ENCODE results near the gene TRMT5.

TRMT5 gene

DNA sequence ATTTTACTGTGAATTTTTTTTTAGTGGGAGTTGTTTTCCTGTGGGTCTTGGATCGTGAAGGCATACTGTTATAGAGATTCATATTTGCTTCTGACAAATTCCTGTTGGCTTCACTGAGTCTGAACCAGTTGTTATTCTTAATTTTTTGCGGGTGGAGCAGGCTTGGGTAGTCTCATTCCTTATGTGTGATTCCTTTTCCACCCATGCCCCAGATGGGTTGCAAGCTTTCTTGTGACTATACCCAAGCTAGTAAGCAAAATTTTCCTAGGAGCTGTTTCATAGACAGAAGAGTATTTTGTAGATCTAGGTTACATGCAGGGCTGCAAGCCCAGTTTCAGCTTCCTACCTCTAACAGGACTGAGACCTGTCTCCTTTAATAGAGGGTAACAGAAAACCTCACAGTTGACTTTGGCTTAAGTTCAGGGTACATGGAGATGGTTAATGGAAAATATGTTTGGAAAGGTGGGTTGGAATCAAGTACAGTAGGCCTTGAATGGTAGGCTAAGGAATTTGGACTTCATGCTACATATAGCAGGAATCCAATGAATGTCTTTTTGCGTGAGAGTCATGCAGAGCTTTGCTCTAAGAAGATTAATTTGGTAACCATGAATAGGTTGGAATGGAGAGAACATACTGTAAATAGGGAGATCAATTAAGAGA lies 29.0 kb downstream of the TRMT5 start:
- H4K20me1 ChIP-seq (ENCODE audit: insufficient read depth, low read length), result no peaks in the 10 kb centered on the region
- peaks cover 6% of the 10 kb centered on the region; the same call in 1 of the 2 replicates for H3K9me3 ChIP-seq (ENCODE audit: low read length)
- TF ChIP-seq, protein P1, sequence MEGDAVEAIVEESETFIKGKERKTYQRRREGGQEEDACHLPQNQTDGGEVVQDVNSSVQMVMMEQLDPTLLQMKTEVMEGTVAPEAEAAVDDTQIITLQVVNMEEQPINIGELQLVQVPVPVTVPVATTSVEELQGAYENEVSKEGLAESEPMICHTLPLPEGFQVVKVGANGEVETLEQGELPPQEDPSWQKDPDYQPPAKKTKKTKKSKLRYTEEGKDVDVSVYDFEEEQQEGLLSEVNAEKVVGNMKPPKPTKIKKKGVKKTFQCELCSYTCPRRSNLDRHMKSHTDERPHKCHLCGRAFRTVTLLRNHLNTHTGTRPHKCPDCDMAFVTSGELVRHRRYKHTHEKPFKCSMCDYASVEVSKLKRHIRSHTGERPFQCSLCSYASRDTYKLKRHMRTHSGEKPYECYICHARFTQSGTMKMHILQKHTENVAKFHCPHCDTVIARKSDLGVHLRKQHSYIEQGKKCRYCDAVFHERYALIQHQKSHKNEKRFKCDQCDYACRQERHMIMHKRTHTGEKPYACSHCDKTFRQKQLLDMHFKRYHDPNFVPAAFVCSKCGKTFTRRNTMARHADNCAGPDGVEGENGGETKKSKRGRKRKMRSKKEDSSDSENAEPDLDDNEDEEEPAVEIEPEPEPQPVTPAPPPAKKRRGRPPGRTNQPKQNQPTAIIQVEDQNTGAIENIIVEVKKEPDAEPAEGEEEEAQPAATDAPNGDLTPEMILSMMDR (IDR thresholded peaks at IDR 0.05; ENCODE audit: low read length), result no peak
- no peak for TF ChIP-seq EZH2 (IDR thresholded peaks at IDR 0.05; ENCODE audit: borderline replicate concordance, low read length)
- H3K79me2 ChIP-seq (ENCODE audit: insufficient read depth, low read length), result no peaks in the 10 kb centered on the region
- no peak overlapping the region for H3K27ac ChIP-seq (ENCODE audit: low read depth, low read length, poor library complexity, severe bottlenecking)
- H3K36me3 ChIP-seq (ENCODE audit: insufficient read depth, low read length), result no peaks in the 10 kb centered on the region; the same call in 1 of the 2 replicates
- H3F3A ChIP-seq (ENCODE audit: insufficient read depth, low read length), result no peaks in the 10 kb centered on the region
- H3K9me2 ChIP-seq (ENCODE audit: low read depth, low read length), result no peaks in the 10 kb centered on the region
- no peaks in the 10 kb centered on the region for H3K4me1 ChIP-seq (ENCODE audit: insufficient read depth, low read length, severe bottlenecking)
- no peak overlapping the region for H3K9ac ChIP-seq (ENCODE audit: low read length)
- no peak overlapping the region for H3K4me3 ChIP-seq (ENCODE audit: low read depth, low read length, poor library complexity, severe bottlenecking)
- H2AFZ ChIP-seq (ENCODE audit: low read length), result no peak overlapping the region
- H3K27me3 ChIP-seq (ENCODE audit: insufficient read depth, low read length), result no peaks in the 10 kb centered on the region
- H3K4me2 ChIP-seq (ENCODE audit: low read length), result no peak overlapping the region

DNA sequence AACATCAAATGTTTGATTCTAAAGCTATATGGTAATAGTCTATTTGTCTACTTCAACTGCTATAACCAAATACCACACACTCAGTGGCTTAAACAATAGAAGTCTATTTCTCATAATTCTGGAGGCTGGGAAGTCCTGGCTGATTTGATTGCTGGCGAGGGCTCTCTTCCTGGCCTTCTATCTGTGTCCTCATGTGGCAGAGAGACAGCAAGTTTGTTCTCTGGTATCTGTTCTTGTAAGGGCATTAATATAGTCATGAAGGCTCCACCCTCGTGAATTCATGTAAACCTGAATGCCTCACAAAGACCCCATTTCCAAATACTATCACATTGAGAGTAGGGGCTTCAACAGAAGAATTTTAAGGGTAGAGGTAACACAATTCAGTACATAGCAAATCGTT lies 34.1 kb downstream of the TRMT5 start:
- H3K36me3 ChIP-seq (ENCODE audit: insufficient read depth, low read length), result no peaks in the 10 kb centered on the region
- no peaks in the 10 kb centered on the region for H4K20me1 ChIP-seq (ENCODE audit: insufficient read depth, low read length)
- no peaks in the 10 kb centered on the region; the same call in 1 of the 2 replicates for H3F3A ChIP-seq (ENCODE audit: insufficient read depth, low read length)
- H2AFZ ChIP-seq (ENCODE audit: low read length), result no peak overlapping the region
- TF ChIP-seq EZH2 (IDR thresholded peaks at IDR 0.05; ENCODE audit: borderline replicate concordance, low read length), result no peak
- TF ChIP-seq, protein P1 (IDR thresholded peaks at IDR 0.05; ENCODE audit: low read length), result no peak
- H3K9ac ChIP-seq (ENCODE audit: low read length), result no peak overlapping the region
- no peaks in the 10 kb centered on the region for H3K27me3 ChIP-seq (ENCODE audit: insufficient read depth, low read length)
- H3K4me2 ChIP-seq (ENCODE audit: low read length), result no peak overlapping the region
- no peaks in the 10 kb centered on the region for H3K4me1 ChIP-seq (ENCODE audit: insufficient read depth, low read length, severe bottlenecking)
- H3K79me2 ChIP-seq (ENCODE audit: insufficient read depth, low read length), result no peaks in the 10 kb centered on the region
- no peaks in the 10 kb centered on the region for H3K9me3 ChIP-seq (ENCODE audit: low read length)
- H3K9me2 ChIP-seq (ENCODE audit: low read depth, low read length), result no peaks in the 10 kb centered on the region
- H3K4me3 ChIP-seq (ENCODE audit: low read depth, low read length, poor library complexity, severe bottlenecking), result no peak overlapping the region
- no peak overlapping the region for H3K27ac ChIP-seq (ENCODE audit: low read depth, low read length, poor library complexity, severe bottlenecking)

DNA sequence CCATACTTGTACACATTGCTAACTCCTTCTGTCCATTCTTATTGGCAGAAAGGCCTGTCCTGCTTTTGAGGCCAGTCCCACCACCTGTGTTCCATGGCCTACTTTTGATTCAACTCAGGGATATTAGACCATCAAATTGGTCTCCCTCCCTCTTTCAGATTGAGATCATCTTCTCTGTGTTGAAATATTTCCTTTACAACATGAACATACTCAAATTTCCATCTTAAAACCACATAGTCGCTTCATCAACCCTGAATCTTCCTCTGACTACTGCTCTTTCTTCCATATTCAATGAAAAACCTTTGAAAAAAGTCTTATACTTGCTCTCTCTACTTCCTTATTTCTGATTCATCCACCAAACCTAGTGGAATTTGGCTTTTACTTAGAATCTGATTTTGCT lies 34.9 kb downstream of the TRMT5 start:
- H3K27ac ChIP-seq (ENCODE audit: low read depth, low read length, poor library complexity, severe bottlenecking), result no peak overlapping the region
- no peaks in the 10 kb centered on the region for H3K27me3 ChIP-seq (ENCODE audit: insufficient read depth, low read length)
- no peak overlapping the region for H3K9ac ChIP-seq (ENCODE audit: low read length)
- H3K4me3 ChIP-seq (ENCODE audit: low read depth, low read length, poor library complexity, severe bottlenecking), result no peak overlapping the region
- no peaks in the 10 kb centered on the region; the same call in 1 of the 2 replicates for H3F3A ChIP-seq (ENCODE audit: insufficient read depth, low read length)
- no peaks in the 10 kb centered on the region for H4K20me1 ChIP-seq (ENCODE audit: insufficient read depth, low read length)
- no peaks in the 10 kb centered on the region for H3K36me3 ChIP-seq (ENCODE audit: insufficient read depth, low read length)
- H3K79me2 ChIP-seq (ENCODE audit: insufficient read depth, low read length), result no peaks in the 10 kb centered on the region
- no peak overlapping the region for H2AFZ ChIP-seq (ENCODE audit: low read length)
- H3K9me3 ChIP-seq (ENCODE audit: low read length), result no peaks in the 10 kb centered on the region
- TF ChIP-seq EZH2 (IDR thresholded peaks at IDR 0.05; ENCODE audit: borderline replicate concordance, low read length), result no peak
- TF ChIP-seq, protein P1 (IDR thresholded peaks at IDR 0.05; ENCODE audit: low read length), result no peak
- H3K4me2 ChIP-seq (ENCODE audit: low read length), result no peak overlapping the region
- H3K4me1 ChIP-seq (ENCODE audit: insufficient read depth, low read length, severe bottlenecking), result no peaks in the 10 kb centered on the region
- H3K9me2 ChIP-seq (ENCODE audit: low read depth, low read length), result no peaks in the 10 kb centered on the region

All from OCI-LY1 (cell line).